MCF 10A (cell line): ENCODE results near the gene THRB. TPM values are rescaled to one million over a fixed set of nuclear protein-coding genes. Genes with fewer than 3 reads are reported as not detected.

Experiments
- BruUV-seq: library from RNA; stranded (reverse); fragments of 400-500 nt; replicated peaks from 2 replicates; lab custom pipeline; 2021; lab: Mats Ljungman, UMichigan
- CTCF ChIA-PET: fragments of 300-600 bp; sonication (Branson Sonifier 250); formaldehyde crosslinking; extraction: SDS; loops from one replicate; lab custom pipeline; 2021; ENCODE audit warnings: antibody characterized with exemption, inconsistent platforms; lab: Yijun Ruan, JAX
- POLR2A ChIA-PET: fragments of 300-600, 350-650 bp; sonication (Branson Sonifier 250); formaldehyde crosslinking; extraction: SDS; loops from one replicate; lab custom pipeline; 2020; ENCODE audit warnings: antibody characterized with exemption, inconsistent platforms; lab: Yijun Ruan, JAX
- DNase-seq: peaks from one replicate; pipeline ENCODE4 v3.0.0-alpha.2; 2018; ENCODE audit not compliant: unreplicated experiment
- H3K27ac Mint-ChIP-seq: one replicate; pipeline ENCODE4 v1.8.0; 2022; ENCODE audit warnings: mild to moderate bottlenecking, low read depth, mixed read lengths; ENCODE audit not compliant: unreplicated experiment
- H3K27me3 Mint-ChIP-seq: one replicate; pipeline ENCODE4 v1.8.0; 2022; ENCODE audit warnings: mixed read lengths; ENCODE audit not compliant: insufficient read depth, unreplicated experiment
- H3K36me3 Mint-ChIP-seq: one replicate; pipeline ENCODE4 v1.8.0; 2022; ENCODE audit warnings: mild to moderate bottlenecking, moderate library complexity, mixed read lengths; ENCODE audit not compliant: insufficient read depth, unreplicated experiment
- H3K4me1 Mint-ChIP-seq: one replicate; pipeline ENCODE4 v1.8.0; 2022; ENCODE audit warnings: mixed read lengths; ENCODE audit not compliant: insufficient read depth, unreplicated experiment
- H3K4me3 Mint-ChIP-seq: one replicate; pipeline ENCODE4 v1.8.0; 2022; ENCODE audit warnings: mild to moderate bottlenecking, moderate library complexity, mixed read lengths; ENCODE audit not compliant: unreplicated experiment
- H3K9me3 Mint-ChIP-seq: one replicate; pipeline ENCODE4 v1.8.0; 2022; ENCODE audit warnings: mixed read lengths; ENCODE audit not compliant: unreplicated experiment
- CTCF ChIP-seq: fragments of 200-600 bp; IDR thresholded peaks from one replicate; pipeline ENCODE4 v1.8.0; 2022; ENCODE audit warnings: antibody characterized with exemption, mild to moderate bottlenecking; ENCODE audit not compliant: unreplicated experiment
- intact Hi-C: fragments of 100-400 bp; cut with micrococcal nuclease; formaldehyde crosslinking; loops from 2 replicates; pipeline ENCODE4 v1.14.1; 2022
- total RNA-seq: library from RNA; stranded (reverse); gene quantifications from 2 replicates; pipeline ENCODE4 v1.2.3, GENCODE V29; 2022

Gene THRB
- total RNA-seq, 1 experiment from 2014 or later, result 4.2 TPM

DNA sequence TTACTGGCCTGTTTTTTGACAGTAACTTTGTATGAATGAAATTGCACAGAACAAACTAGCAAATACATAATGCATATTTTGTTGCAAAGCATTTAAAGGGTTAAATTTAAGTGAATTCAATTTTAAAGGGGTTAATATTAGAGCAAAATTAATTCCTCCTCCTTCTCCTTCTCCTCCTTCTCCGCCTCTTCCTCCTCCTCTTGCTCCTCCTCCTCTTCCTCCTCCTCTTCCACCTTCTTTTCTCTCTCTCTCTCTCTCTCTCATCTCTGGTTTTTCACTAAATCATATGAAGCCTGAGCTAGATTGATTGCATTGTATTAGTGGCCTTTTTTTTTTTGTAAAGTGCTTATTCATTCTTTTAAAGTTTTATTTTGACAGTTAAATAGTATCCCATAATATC is 154.5 kb downstream of the THRB start:
- no peaks in the 10 kb centered on the region for H3K36me3 Mint-ChIP-seq
- no peaks in the 10 kb centered on the region for H3K9me3 Mint-ChIP-seq
- H3K27me3 Mint-ChIP-seq, result no peaks in the 10 kb centered on the region
- no peak for TF ChIP-seq CTCF
- DNase-seq, result no peak
- intact Hi-C loops, result no loop called here
- no peak overlapping the region for H3K27ac Mint-ChIP-seq
- no TSS peak for BruUV-seq
- no peak overlapping the region for H3K4me3 Mint-ChIP-seq
- ChIA-PET POLR2A (interaction anchor here (0.6 kb wide), 3 partner anchors 19 to 907 kb away, joined by 4 to 8 read pairs (median 4); no protein-coding TSS in a partner anchor), CTCF (interaction anchor here (0.7 kb wide), 1 partner anchor 1005 kb away, joined by 3 read pairs; no protein-coding TSS in a partner anchor)
- H3K4me1 Mint-ChIP-seq, result peaks cover 14% of the 10 kb centered on the region

GRCh38 chr3:24339266-24339825 is 155.3 kb downstream of the THRB start:
- POLR2A ChIA-PET, result no interaction called here
- no peak for TF ChIP-seq CTCF
- Mint-ChIP-seq H3K4me1 (peaks cover 14% of the 10 kb centered on the region), H3K27me3 (no peaks in the 10 kb centered on the region), H3K27ac (no peak overlapping the region), H3K4me3 (no peak overlapping the region), H3K36me3 (no peaks in the 10 kb centered on the region), H3K9me3 (no peaks in the 10 kb centered on the region)
- CTCF ChIA-PET, result no interaction called here
- BruUV-seq, result no TSS peak
- DNase-seq, result no peak
- intact Hi-C loops, result no loop called here

- H3K36me3 Mint-ChIP-seq, result no peaks in the 10 kb centered on the region
- H3K27me3 Mint-ChIP-seq, result no peaks in the 10 kb centered on the region
- peaks cover 12% of the 10 kb centered on the region for H3K4me1 Mint-ChIP-seq
- no peak for DNase-seq
- no peak overlapping the region for H3K4me3 Mint-ChIP-seq
- H3K27ac Mint-ChIP-seq, result no peak overlapping the region
- CTCF ChIA-PET, result no interaction called here
- POLR2A ChIA-PET, result interaction anchor here (0.7 kb wide), 1 partner anchor 12 kb away, joined by 3 read pairs; no protein-coding TSS in a partner anchor
- H3K9me3 Mint-ChIP-seq, result no peaks in the 10 kb centered on the region
- TF ChIP-seq CTCF, result no peak
- BruUV-seq, result no TSS peak
- intact Hi-C loops, result no loop called here
Measured at GRCh38 chr3:24338409-24339130, 156.1 kb downstream of the THRB start.

GRCh38 chr3:24336101-24336500 is 158.5 kb downstream of the THRB start:
- intact Hi-C loops, result no loop called here
- Mint-ChIP-seq H3K27me3 (no peaks in the 10 kb centered on the region), H3K4me3 (no peak overlapping the region), H3K4me1 (no peaks in the 10 kb centered on the region), H3K27ac (no peak overlapping the region), H3K36me3 (no peaks in the 10 kb centered on the region), H3K9me3 (no peaks in the 10 kb centered on the region)
- ChIA-PET CTCF (no interaction called here), POLR2A (no interaction called here)
- no TSS peak for BruUV-seq
- TF ChIP-seq CTCF, result no peak
- no peak for DNase-seq
